Neuronal stem cell (in vitro differentiated cells): Measurements from ENCODE around the gene PTCH1.

Experiments
- DNase-seq: peaks from one replicate; pipeline ENCODE4 v3.0.0-alpha.2; 2013; ENCODE audit warnings: low spot score
- H2AFZ ChIP-seq: one replicate; pipeline ENCODE4 v1.6.1; 2013; ENCODE audit warnings: mild to moderate bottlenecking, low read length, inconsistent platforms
- H2AK5ac ChIP-seq: 2 replicates; pipeline ENCODE4 v1.6.1; 2013; ENCODE audit warnings: low read depth, mild to moderate bottlenecking, inconsistent platforms, low read length, moderate library complexity, mixed read lengths
- H2BK120ac ChIP-seq: 2 replicates; pipeline ENCODE4 v1.6.1; 2013; ENCODE audit warnings: low read depth, mild to moderate bottlenecking, inconsistent platforms, low read length, moderate library complexity, mixed read lengths
- H2BK12ac ChIP-seq: one replicate; pipeline ENCODE4 v1.6.1; 2013; ENCODE audit warnings: low read length, inconsistent platforms
- H2BK15ac ChIP-seq: 2 replicates; pipeline ENCODE4 v1.6.1; 2013; ENCODE audit warnings: mild to moderate bottlenecking, low read length, inconsistent platforms, mixed read lengths
- H2BK5ac ChIP-seq: one replicate; pipeline ENCODE4 v1.6.1; 2013; ENCODE audit warnings: inconsistent platforms, mild to moderate bottlenecking, low read length, moderate library complexity
- H3K14ac ChIP-seq: one replicate; pipeline ENCODE4 v1.6.1; 2013; ENCODE audit warnings: low read length, inconsistent platforms
- H3K18ac ChIP-seq: 2 replicates; pipeline ENCODE4 v1.6.1; 2013; ENCODE audit warnings: low read length, inconsistent platforms
- H3K23ac ChIP-seq: 2 replicates; pipeline ENCODE4 v1.6.1; 2013; ENCODE audit warnings: low read depth, mild to moderate bottlenecking, mixed read lengths, low read length, inconsistent platforms; ENCODE audit not compliant: poor library complexity
- H3K27ac ChIP-seq: replicated peaks from 3 replicates; pipeline ENCODE4 v1.5.1; 2013; ENCODE audit warnings: low read length, inconsistent platforms
- H3K27me3 ChIP-seq, 3 experiments: 2 replicates each; pipeline ENCODE4 v1.6.1; 2013; ENCODE audit warnings: low read length in 3 of 3, mild to moderate bottlenecking in 2 of 3, inconsistent platforms in 1 of 3, low read depth in 1 of 3, mixed read lengths in 1 of 3, moderate library complexity in 1 of 3; ENCODE audit not compliant: control insufficient read depth in 3 of 3, insufficient read depth in 3 of 3
- H3K36me3 ChIP-seq, 2 donors: replicated peaks in 1 of 2; 2 replicates each; pipeline ENCODE4 v1.6.1; 2013; ENCODE audit warnings: low read length in 2 of 2; ENCODE audit not compliant: control insufficient read depth in 2 of 2, insufficient read depth in 2 of 2
- H3K4ac ChIP-seq: 2 replicates; pipeline ENCODE4 v1.6.1; 2013; ENCODE audit warnings: inconsistent platforms, mild to moderate bottlenecking, low read length, moderate library complexity
- H3K4me1 ChIP-seq, 2 donors: 1 replicate in 1 of 2; 2 replicates in 1 of 2; pipeline ENCODE4 v1.6.1; 2013; ENCODE audit warnings: low read length in 2 of 2, low read depth in 1 of 2; ENCODE audit not compliant: control insufficient read depth in 2 of 2, insufficient read depth in 1 of 2
- H3K4me2 ChIP-seq: one replicate; pipeline ENCODE4 v1.6.1; 2013; ENCODE audit warnings: mild to moderate bottlenecking, low read length, inconsistent platforms; ENCODE audit not compliant: insufficient read depth, poor library complexity, severe bottlenecking
- H3K4me3 ChIP-seq, 2 donors: 2 replicates each; pipeline ENCODE4 v1.5.1; 2013; ENCODE audit warnings: low read length in 2 of 2, mild to moderate bottlenecking in 2 of 2, inconsistent platforms in 1 of 2, moderate library complexity in 1 of 2
- H3K79me1 ChIP-seq: one replicate; pipeline ENCODE4 v1.6.1; 2013; ENCODE audit warnings: low read depth, mild to moderate bottlenecking, inconsistent platforms, low read length, moderate library complexity
- H3K9ac ChIP-seq: one replicate; pipeline ENCODE4 v1.6.1; 2013; ENCODE audit warnings: mild to moderate bottlenecking, low read depth, low read length, inconsistent platforms; ENCODE audit not compliant: poor library complexity
- H3K9me3 ChIP-seq, 2 donors: replicated peaks in 1 of 2; 2 replicates each; pipeline versions ENCODE3 to v1.6.1; 2013; ENCODE audit warnings: low read length in 2 of 2, mild to moderate bottlenecking in 2 of 2, inconsistent platforms in 1 of 2, low read depth in 1 of 2, mixed read lengths in 1 of 2, moderate library complexity in 1 of 2; ENCODE audit not compliant: control insufficient read depth in 2 of 2, insufficient read depth in 1 of 2
- H4K8ac ChIP-seq: one replicate; pipeline ENCODE4 v1.6.1; 2013; ENCODE audit warnings: low read depth, mild to moderate bottlenecking, inconsistent platforms, low read length, moderate library complexity
- H4K91ac ChIP-seq: one replicate; pipeline ENCODE4 v1.6.1; 2013; ENCODE audit warnings: low read length, low read depth, mild to moderate bottlenecking, inconsistent platforms; ENCODE audit not compliant: poor library complexity
- WGBS, 2 donors: extraction: QIAGEN DNeasy Blood & Tissue Kit; methylation state at CpG; one replicate each; pipeline ENCODE4 v1.1.7; 2013; ENCODE audit warnings: missing lambda C conversion rate in 2 of 2, mixed read lengths in 1 of 2; ENCODE audit not compliant: insufficient read length in 2 of 2, insufficient replicate concordance in 1 of 2; ENCODE audit errors: extremely low coverage in 2 of 2; 5-methylcytosine and 5-hydroxymethylcytosine counted together

Gene PTCH1

GRCh38 chr9:95468791-95469190 is 48.0 kb downstream of the PTCH1 start:
- no peak for DNase-seq
- H3K79me1 ChIP-seq: peaks cover 4% of the 10 kb centered on the region
- WGBS, 2 donors: no CpG with 5 or more reads among the region's 19 CpGs
- H3K4me2 ChIP-seq: no peak overlapping the region
- no peak overlapping the region for H2BK120ac ChIP-seq
- H4K8ac ChIP-seq: no peak overlapping the region
- no peak overlapping the region for H2BK5ac ChIP-seq
- H3K27me3 ChIP-seq: no peaks in the 10 kb centered on the region
- peak overlapping the region; percentile 56 for H3K23ac ChIP-seq
- H3K4me1 ChIP-seq: peaks cover 1 to 9% of the 10 kb centered on the region in 2 donors
- H2BK12ac ChIP-seq: no peak overlapping the region
- no peak overlapping the region for H2AK5ac ChIP-seq
- H3K9ac ChIP-seq: no peak overlapping the region
- H4K91ac ChIP-seq: no peak overlapping the region
- H3K36me3 ChIP-seq: peaks cover 41 to 98% of the 10 kb centered on the region in 2 donors
- H3K27ac ChIP-seq: no peak overlapping the region
- H3K4ac ChIP-seq: no peak overlapping the region
- no peak overlapping the region for H3K18ac ChIP-seq
- no peak overlapping the region for H2AFZ ChIP-seq
- no peak overlapping the region for H2BK15ac ChIP-seq
- H3K9me3 ChIP-seq: peaks cover 0 to 5% of the 10 kb centered on the region in 2 donors
- no peak overlapping the region for H3K14ac ChIP-seq
- H3K4me3 ChIP-seq: peak overlapping the region in 1 of 2 donors; percentile 28

GRCh38 chr9:95465115-95465514 is 51.7 kb downstream of the PTCH1 start:
- H3K4ac ChIP-seq: no peak overlapping the region
- H3K27me3 ChIP-seq: no peaks in the 10 kb centered on the region
- no peak overlapping the region for H3K18ac ChIP-seq
- H4K91ac ChIP-seq: no peak overlapping the region
- no peak overlapping the region for H3K9ac ChIP-seq
- H2AK5ac ChIP-seq: no peak overlapping the region
- H2BK5ac ChIP-seq: no peak overlapping the region
- H3K9me3 ChIP-seq: peaks cover 0 to 5% of the 10 kb centered on the region in 2 donors
- no peak overlapping the region for H3K4me2 ChIP-seq
- peaks cover 4% of the 10 kb centered on the region for H3K79me1 ChIP-seq
- H2BK15ac ChIP-seq: no peak overlapping the region
- H2BK120ac ChIP-seq: no peak overlapping the region
- H3K4me1 ChIP-seq: peaks cover 17 to 26% of the 10 kb centered on the region in 2 donors
- H3K36me3 ChIP-seq: peaks cover 41 to 96% of the 10 kb centered on the region in 2 donors
- H2BK12ac ChIP-seq: no peak overlapping the region
- H3K27ac ChIP-seq: no peak overlapping the region
- no peak overlapping the region for H3K4me3 ChIP-seq
- H2AFZ ChIP-seq: no peak overlapping the region
- no peak overlapping the region for H4K8ac ChIP-seq
- no CpG with 5 or more reads among the region's 4 CpGs for WGBS, 2 donors
- H3K14ac ChIP-seq: no peak overlapping the region
- no peak overlapping the region for H3K23ac ChIP-seq
- DNase-seq: no peak

- H3K9me3 ChIP-seq: peaks cover 0 to 2% of the 10 kb centered on the region in 2 donors
- H2BK15ac ChIP-seq: no peak overlapping the region
- peaks cover 5% of the 10 kb centered on the region for H3K79me1 ChIP-seq
- H3K4me2 ChIP-seq: no peak overlapping the region
- no peak overlapping the region for H2AK5ac ChIP-seq
- no peak overlapping the region for H2BK12ac ChIP-seq
- no peaks in the 10 kb centered on the region for H3K27me3 ChIP-seq
- peaks cover 34 to 96% of the 10 kb centered on the region in 2 donors for H3K36me3 ChIP-seq
- H3K23ac ChIP-seq: no peak overlapping the region
- no peak overlapping the region for H4K8ac ChIP-seq
- no peak overlapping the region for H3K4me3 ChIP-seq
- peak overlapping the region; percentile 60 for H3K18ac ChIP-seq
- no peak overlapping the region for H2BK5ac ChIP-seq
- no peak overlapping the region for H3K9ac ChIP-seq
- DNase-seq: no peak
- no peak overlapping the region for H3K4ac ChIP-seq
- no CpG with 5 or more reads among the region's 21 CpGs for WGBS, 2 donors
- H3K14ac ChIP-seq: no peak overlapping the region
- peaks cover 18 to 26% of the 10 kb centered on the region in 2 donors for H3K4me1 ChIP-seq
- H4K91ac ChIP-seq: no peak overlapping the region
- no peak overlapping the region for H2AFZ ChIP-seq
- H3K27ac ChIP-seq: peak overlapping the region; percentile 39
- H2BK120ac ChIP-seq: no peak overlapping the region
These were observed 53.4 kb downstream of the PTCH1 start for GRCh38 chr9:95463148-95464060.
